HG03103 (cell line): ENCODE results near the gene NPSR1.
"Not testable (repeated sequence)": the region's sequence is repeated elsewhere in the genome, so short reads cannot be mapped to it uniquely, and the experiment has no call there.

Source experiments
- ATAC-seq: cut with Tn5 transposase; IDR thresholded peaks from one replicate; pipeline ENCODE4 v1.9.1; 2021; ENCODE audit warnings: low read depth; ENCODE audit not compliant: unreplicated experiment

Gene NPSR1

DNA sequence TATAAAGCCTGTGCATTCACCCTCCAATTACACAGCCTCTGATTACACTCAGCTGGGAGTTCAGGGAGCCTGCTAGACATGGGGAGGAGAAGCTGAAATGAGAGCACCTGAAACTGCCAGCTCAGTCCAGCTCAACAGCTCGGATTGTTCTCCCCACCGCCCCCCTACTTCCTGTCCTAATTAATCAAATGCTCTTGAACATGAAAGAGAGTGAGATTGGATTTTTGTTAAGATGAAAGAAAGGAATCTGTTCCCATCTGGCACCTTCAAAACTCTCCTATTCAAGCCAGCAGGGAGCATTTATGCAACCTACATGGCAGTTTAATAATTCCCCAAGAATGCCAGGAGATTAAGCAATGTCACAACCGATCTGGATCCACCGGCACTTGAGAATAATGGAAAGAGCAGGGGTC, 98.0 kb downstream of the NPSR1 start:
- no peak for ATAC-seq

DNA sequence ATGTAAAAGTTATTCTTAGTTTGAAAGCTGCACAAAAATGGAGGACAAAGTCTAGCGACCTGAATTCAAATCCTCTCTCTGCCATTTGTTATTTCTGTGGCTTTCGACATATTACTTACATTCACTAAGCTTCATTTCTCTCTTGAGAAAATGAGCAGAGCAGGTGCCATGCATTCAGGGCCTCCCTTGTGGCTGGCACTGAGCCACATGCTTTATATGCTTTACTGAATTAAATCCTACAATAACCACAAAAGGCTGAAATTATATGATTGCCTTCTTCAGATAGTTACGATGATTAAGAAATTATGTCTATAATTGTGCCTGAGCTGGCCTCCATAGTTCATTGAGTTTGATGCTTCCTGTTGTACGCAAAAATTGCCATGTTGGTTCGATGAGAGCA, 98.7 kb downstream of the NPSR1 start:
- ATAC-seq, result no peak

DNA sequence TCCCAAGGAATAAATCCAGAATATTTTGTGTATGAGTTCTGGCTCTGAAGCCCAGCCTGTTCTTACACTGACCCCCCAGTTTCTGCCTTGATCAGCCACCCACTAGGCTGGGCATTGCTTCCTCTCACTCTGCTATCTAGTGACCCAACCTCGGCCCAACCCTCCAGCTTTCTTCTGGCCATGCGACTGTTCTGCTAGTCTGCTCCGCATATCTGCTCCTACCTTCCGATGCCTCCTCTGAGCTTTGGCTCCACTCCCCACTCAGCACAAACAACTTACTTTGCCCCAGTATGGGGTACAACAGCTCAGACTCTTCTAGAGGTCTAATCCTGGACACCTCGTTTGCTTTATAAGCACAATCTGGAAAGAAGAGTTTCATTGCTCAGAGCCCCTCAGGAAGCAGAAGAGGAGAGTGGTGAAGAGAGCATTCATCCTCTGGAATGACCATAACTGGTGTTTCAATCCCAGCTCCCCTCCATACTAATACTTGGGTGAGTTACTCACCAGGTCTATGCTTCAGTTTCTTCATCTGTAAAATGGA, 99.6 kb downstream of the NPSR1 start:
- ATAC-seq, result no peak

DNA sequence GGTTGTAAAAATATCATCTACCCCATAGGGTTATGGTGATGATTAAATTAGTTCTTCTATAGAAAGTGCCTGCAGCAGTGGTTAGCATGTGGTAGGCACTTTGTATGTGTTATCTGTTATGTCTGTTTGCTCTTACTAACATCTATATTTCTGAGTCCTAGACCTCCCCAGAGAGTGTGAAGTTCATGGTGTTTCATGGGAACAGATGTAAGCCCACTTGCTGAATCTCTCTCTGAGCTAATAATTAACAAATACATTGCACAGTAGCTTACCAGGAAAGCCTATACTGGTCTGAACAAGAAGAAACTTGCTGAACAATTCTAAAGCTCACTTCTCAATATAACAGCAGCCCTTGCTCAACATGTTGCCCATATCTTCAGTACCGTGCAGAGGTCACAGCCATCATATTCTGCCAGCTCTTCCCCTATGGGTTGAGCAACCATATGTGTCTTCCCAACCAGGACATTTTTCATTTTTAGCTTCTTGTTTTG, 100.1 kb downstream of the NPSR1 start:
- no peak for ATAC-seq

DNA sequence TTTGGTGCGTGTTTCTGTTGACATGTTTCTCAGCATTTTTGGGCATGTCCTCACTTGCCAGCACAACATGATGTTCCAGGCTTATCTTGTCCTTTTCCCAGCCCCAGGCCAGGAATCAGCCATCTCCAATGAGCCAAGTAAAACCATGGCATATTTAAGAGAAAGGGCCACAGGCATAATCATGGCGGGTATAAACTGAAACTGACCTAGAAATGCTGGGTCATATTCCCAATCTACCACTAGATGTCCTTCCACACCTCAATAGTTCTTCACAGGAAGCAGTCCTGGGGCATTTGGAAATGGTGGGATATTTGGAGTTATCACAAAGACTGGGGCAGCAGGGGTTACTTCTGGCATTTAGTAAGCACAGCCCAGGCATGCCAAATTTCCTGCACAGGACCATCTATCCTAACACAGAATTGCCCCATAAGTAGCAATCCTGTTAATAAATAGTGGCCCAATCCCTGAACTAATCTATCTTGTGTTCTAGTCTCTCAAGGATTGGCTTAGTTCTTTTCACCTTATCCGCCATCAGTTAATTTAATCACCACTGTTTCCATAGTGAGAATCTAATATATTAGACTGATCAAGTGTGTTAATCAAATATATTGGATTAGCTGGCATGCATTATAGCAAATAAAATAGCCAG, 101.6 kb downstream of the NPSR1 start:
- peak; percentile 37 for ATAC-seq

DNA sequence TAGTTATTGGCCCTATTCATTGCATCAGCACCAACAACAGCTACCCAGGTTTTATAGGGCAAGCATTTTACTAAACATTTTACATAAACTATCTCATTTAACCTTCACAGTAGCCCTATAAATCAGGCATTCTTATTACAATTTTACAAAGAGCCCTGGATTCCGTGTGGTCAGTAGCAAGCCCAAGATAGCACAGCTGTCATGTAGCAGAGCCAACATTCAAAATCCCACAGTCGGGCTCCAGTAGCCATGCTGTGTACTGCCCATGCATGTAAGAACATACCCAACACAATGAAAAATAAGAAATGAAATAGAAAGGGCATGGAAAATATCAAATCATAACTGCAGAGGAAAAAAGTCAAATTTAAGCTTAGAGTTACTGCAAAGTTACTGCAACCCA, 102.3 kb downstream of the NPSR1 start:
- no peak for ATAC-seq

DNA sequence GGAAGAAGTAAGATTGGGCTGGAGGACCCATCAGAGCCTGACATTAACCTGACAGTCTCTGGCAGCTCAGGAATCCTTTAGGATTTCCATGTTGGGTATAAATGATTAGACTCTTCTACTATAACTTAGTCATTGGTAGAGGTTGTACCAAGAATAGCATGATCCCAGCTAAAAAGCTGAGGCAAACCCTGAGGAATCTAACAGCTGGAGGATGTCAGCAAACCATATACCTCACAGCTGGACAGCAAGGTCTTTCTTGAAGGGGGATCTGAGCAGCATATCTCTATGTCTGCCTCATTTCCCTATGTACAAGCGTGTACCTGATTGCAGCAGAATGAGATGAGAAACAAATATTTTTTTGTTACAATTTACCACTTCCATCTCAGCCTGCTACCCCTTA, 103.2 kb downstream of the NPSR1 start:
- no peak for ATAC-seq

DNA sequence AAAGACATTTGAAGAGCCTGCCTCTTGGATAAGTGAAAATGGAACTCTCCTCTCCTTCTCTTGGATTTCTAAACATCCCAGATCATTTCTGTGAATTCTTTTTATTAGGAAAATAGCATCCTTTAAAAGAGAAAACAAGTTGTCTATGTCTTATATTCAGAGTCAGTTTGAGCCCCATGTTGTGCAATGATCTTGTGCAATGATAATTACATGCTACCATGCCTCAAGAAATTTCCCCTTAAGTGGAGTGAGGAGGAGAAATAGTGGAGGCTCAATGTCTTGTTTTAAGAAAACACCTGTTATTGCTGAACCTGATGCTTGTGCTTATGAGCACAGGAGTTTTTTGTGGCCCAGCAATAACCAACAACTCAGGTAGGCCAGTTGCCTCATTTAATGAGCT, 103.6 kb downstream of the NPSR1 start:
- no peak for ATAC-seq

DNA sequence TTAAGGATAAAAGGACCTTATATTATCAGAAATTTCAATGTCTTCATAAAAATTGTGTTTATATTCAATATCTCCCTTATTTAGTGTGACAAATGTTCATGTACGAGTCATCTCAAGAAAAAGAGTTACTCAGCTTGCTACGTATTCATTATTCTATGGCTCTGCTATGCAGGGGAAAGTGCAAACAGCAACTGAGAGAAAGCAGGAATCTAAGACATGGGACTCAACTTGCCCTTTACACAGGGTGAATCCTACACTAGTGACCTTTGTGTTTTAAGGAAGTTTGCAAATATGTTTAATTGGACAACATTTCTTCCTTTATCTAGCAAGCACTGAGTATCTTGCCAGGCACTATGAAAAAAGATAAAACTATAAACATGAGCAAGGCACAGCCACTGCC, 104.7 kb downstream of the NPSR1 start:
- ATAC-seq, result no peak

DNA sequence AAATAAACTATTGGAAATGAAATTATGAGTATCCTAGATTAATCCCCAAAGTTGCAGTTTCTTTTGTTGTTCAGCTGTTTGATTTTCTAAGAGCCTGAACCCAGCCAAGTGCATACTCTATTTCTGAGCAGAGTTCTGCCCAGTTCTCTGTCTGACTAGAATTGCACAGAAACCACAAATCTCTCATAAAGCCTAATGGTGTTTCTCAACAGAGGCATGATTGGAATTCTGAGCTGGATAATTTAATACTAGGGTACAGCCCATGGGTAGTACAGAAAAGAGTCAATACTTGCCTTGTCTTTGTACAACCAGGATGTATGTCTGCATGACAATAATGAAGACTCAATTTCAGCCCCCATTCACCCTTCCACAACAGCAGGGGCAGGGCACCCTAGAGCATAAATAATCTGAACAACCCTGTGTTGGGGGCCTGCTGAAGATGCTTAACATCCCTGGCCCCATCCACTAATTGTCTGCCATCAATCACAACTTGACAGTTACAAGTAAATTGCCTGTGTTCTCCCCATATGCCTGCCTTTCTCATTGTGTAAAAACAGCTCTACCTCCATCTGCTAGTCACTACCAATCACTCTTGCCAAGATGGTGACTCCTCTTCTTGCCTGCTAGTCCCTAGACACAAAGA, 114.4 kb downstream of the NPSR1 start:
- ATAC-seq, result no peak

DNA sequence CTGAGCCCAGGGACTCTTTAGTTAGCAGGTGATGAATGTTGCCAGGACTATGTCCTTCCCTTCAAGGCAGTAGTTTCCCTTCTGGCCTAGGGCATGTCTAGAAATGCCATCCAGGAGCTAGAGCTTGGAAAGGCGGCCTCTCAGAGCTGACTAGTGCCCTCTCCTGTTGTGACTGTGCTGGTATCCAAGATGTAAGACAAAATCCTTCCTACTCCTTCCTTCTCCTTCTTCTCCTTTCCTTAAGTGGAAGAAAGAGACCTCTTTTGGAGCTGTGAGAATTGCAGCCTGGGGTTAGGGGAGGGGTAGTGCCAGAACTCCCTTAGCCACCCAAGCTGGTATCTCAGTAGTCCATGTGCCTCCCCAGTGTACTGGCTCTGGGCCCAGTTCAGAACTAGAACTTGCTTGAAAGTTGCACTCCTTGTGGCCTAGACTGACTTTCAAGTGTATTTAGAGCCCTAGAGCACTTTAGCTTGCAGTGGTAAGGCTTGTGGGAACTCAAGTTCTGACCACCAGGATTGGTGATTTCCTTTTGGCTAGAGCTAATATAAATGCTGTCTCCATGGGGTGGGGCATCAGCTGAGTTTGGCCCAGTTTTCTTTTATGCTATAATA, 118.8 kb downstream of the NPSR1 start:
- no peak for ATAC-seq

DNA sequence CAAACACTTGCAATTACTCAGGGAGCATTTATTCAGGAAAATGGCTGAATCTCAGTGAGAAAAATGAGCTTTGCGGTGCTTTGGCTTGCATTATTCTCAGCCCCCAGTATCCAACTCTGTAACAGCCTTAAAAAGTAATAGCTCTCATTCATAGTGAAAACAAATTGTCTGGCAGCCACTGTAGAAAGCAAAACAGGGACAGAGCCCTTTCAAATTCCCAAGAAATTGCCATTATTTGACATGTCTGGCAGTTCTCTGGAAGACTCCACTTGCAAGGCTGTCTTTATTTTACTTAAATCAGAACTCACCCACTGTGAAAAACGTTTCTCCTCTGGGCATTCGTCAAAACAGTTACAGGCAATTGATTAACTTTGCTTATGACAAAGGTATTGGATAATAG, 122.5 kb downstream of the NPSR1 start:
- ATAC-seq, result no peak

DNA sequence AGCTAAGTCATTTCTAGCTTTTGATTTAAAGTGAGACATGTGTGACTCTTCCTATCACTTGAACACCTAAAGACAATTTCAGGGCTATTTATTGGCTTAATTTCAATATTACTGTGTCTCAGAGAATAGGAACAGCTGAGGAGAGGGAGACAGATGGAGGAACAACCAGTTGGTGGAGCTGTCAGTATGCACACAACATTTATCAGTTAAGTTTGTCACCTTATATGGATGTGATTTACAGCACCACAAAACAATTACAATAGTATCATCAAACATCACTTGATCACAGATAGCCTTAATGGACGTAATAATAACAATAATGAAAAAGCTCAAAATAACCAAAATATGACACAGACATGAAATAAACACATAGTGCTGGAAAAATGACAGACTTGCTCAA, 129.6 kb downstream of the NPSR1 start:
- no peak for ATAC-seq

DNA sequence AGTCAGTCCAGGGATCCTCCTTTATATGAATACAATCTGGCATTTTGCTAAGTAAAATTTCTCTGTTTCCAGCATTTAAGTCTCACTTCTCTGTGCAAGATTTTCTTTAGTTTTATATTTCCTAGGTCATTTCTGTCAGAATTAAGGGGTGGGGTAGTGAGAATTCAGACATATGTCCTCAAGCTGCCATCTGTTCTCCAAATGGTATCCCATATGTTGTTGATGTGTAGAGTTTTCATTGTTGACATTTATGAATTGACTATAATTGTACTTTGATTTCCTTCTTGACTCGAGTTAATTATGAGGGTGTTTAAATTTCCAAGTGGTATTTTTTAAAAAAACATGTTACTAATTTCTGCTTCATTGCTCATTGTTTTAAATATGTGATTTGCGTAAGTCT, 148.8 kb downstream of the NPSR1 start:
- ATAC-seq, result no peak

DNA sequence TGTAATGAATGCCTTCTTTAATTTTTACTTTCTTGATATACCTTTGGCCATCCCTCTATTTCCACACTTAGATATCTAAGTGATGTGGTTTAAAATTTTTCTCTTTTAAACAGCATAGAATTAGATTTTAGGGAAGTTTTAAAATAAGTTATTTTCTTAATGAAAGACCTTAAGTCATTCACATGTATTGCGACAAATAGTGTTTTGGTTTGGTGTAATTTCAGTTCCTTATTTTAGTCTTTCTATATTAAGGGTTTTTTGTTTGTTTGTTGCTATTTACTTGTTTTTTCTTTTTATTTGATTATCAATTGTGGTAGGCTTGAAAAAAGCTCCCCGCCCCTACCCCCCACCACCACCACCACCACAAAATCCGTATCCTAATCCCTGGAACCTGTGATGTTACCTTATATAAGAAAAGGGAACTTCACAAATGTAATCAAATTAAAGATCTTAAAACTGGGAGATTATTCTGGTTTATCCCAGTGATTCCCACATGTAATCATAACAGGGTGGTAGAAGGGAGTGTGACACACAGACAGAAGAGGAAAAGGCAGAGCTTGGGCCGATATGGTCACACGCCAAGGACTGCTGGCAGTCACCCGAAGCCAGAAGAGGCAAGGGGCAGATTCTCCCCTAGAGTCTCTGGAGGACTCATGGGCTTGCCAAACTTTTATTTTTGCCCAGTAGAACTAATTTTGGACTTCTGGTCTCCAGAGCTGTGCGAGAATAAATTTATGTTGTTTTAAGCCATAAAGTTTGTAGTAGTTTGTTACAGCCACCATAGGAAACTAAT, 149.7 kb downstream of the NPSR1 start:
- no peak for ATAC-seq

DNA sequence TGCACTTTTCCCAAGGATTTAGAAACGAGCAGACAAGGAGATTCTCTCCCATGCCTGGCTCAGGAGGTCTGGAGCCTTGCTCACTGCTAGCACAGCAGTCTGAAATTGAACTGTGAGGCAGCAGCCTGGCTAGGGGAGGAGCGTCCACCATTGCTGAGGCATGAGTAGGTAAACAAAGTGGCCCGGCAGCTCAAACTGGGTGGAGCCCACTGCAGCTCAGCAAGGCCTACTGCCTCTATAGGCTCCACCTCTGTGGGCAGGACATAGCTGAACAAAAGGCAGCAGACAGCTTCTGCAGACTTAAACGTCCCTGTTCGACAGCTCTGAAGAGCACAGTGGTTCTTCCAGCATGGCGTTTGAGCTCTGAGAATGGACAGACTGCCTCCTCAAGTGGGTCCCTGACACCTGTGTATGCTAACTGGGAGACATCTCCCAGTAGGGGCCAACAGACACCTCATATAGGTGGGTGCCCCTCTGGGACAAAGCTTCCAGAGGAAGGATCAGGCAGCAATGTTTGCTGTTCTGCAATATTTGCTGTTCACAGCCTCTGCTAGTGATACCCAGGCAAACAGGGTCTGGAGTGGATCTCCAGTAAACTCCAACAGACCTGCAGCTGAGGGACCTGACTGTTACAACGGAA, 156.3 kb downstream of the NPSR1 start:
- ATAC-seq, result not testable (repeated sequence)

DNA sequence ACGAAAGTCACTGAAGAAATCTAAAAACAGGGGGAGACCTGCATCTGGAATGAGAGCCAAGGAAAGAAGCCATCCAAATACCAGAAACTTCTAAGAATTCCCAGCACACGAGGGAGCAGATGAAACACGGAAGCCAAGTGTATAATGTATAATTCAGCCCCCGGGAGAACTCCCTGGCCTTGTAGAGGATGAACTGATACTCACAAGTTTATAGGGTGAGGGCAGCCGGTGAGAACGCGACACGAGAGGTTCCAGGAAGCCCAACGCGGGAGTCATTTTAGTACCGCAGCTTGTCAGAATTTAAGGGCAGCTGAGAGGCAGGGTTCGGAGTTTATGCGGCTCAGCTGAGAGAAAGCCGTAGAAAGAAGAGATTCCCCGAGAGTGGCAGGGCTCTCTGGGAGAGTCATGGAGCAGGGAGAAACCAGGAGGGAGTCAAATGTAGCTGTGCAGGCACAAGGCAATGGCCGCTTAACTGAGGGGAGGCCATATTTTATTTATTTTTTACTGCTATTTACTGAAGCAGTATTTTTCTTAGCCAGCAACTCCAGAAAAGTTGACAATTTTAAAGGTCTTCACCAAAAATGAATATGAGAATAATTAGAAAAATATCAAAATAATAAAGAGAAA, 164.0 kb downstream of the NPSR1 start:
- ATAC-seq, result no peak

DNA sequence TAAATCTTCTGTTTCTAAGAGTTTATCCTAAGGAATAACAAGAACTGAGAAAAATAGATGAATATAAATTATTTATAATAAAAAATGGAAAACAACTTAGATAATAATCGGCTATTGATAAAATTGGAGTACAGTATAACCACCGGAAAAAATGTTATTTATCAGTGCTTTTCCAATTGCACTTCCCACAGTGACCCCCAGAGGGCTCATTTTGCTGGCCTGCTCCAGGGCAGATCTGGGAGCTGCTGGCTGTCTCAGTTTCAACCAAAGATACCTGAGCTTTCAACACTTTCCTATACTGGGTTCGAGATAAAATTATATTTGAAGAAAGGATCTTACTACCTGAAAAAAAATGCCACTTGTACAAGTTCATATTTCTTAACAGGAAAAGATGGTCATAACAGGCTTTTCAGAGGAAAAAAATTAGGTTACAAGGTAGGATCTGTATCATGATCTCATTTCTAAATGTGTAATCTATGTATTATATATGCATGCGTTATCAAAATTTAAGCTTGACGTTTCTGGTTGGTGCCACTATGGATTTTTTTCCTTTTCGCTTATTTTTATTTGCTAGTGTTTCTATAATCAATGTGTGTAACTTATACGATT, 165.7 kb downstream of the NPSR1 start:
- ATAC-seq, result peak; percentile 86

DNA sequence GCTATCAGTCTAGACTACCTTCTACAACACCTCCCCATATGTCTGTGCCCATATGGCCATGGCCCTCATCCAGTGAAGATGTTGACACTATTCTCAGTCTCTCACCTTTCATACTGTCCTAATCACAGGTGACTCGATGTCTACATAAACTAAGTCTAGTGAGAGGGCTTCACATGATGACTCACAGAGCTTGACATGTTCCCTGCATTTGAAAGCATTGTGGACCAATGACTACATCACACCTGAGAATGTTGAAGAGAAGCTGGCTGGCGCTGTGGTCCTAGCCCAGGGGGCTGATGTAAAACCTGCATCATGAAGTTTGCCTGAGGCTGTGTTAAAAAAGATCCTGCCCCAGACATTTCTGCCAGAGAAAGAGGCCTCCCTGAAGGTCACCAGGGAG, 167.2 kb downstream of the NPSR1 start:
- ATAC-seq, result no peak

DNA sequence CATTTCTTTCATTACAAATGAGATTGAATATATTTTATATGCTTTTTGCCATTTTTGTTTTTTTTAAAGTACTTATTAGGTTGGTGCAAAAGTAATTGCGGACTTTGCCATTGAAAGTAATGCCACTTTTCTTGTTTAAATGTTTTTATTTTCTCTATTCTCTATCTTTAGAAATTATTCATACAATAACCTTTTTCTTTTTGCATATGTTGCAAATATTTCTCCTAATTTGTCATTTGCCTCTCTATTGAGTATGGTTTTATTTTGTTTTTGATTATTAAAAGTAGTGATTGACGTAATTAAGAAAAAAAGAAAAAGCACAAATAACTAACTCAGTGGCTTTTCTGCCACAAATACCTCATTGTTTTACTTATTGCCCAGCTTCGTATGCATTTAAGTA, 172.4 kb downstream of the NPSR1 start:
- no peak for ATAC-seq
